Neural cell (in vitro differentiated cells): Measurements from ENCODE around the gene SNAPC1. TPM values are rescaled to one million over a fixed set of nuclear protein-coding genes. Genes with fewer than 3 reads are reported as not detected.

Source experiments
- H2AFZ ChIP-seq: fragments of 200-600, 300-800 bp; sonication (generic), shearing (Covaris generic); 2 replicates; pipeline ENCODE4 v1.6.0; 2014; ENCODE audit warnings: low read depth, mild to moderate bottlenecking, antibody characterized with exemption, low read length, moderate library complexity
- H3F3A ChIP-seq: fragments of 200-600 bp; shearing (Covaris generic); 2 replicates; pipeline ENCODE4 v1.6.1; 2016; ENCODE audit warnings: mild to moderate bottlenecking, moderate library complexity, mixed read lengths, antibody characterized with exemption, low read length; ENCODE audit not compliant: insufficient read depth, poor library complexity, severe bottlenecking
- H3K27ac ChIP-seq: fragments of 200-600, 300-800 bp; sonication (generic), shearing (Covaris generic); 2 replicates; pipeline ENCODE4 v1.5.1; 2014; ENCODE audit warnings: mild to moderate bottlenecking, low read length, moderate library complexity
- H3K27me3 ChIP-seq: fragments of 300-800, 200-600 bp; sonication (generic), shearing (Covaris generic); 2 replicates; pipeline ENCODE4 v1.6.0; 2014; ENCODE audit warnings: mild to moderate bottlenecking, low read depth, low read length, moderate library complexity; ENCODE audit not compliant: insufficient read depth
- H3K36me3 ChIP-seq: fragments of 300-800, 200-600 bp; sonication (generic), shearing (Covaris generic); 2 replicates; pipeline ENCODE4 v1.5.1; 2014; ENCODE audit warnings: mild to moderate bottlenecking, antibody characterized with exemption, low read length, moderate library complexity; ENCODE audit not compliant: insufficient read depth
- H3K4me2 ChIP-seq: fragments of 300-800, 200-600 bp; sonication (generic), shearing (Covaris generic); 2 replicates; pipeline ENCODE4 v1.6.0; 2014; ENCODE audit warnings: mild to moderate bottlenecking, low read length
- H3K4me3 ChIP-seq: fragments of 300-800, 200-600 bp; sonication (generic), shearing (Covaris generic); 2 replicates; pipeline ENCODE4 v1.5.1; 2014; ENCODE audit warnings: mild to moderate bottlenecking, low read length, moderate library complexity
- H3K79me2 ChIP-seq: fragments of 200-600 bp; shearing (Covaris generic); replicated peaks from 2 replicates; pipeline ENCODE4 v1.6.0; 2014; ENCODE audit warnings: mild to moderate bottlenecking, low read length, moderate library complexity; ENCODE audit not compliant: insufficient read depth
- H3K9ac ChIP-seq: fragments of 300-800, 200-600 bp; sonication (generic), shearing (Covaris generic); 2 replicates; pipeline ENCODE4 v1.6.1; 2016; ENCODE audit warnings: mild to moderate bottlenecking, low read length, mixed read lengths
- H3K9me2 ChIP-seq: fragments of 200-600 bp; shearing (Covaris generic); 2 replicates; pipeline ENCODE4 v1.6.1; 2016; ENCODE audit warnings: mild to moderate bottlenecking, low read length, mixed read lengths; ENCODE audit not compliant: insufficient read depth
- H3K9me3 ChIP-seq: fragments of 200-600, 300-800 bp; sonication (generic), shearing (Covaris generic); 2 replicates; pipeline ENCODE4 v1.6.1; 2016; ENCODE audit warnings: mild to moderate bottlenecking, mixed run types, low read length, moderate library complexity, mixed read lengths
- H4K20me1 ChIP-seq: fragments of 200-600 bp; shearing (Covaris generic); 2 replicates; pipeline ENCODE4 v1.6.1; 2016; ENCODE audit warnings: mild to moderate bottlenecking, mixed run types; ENCODE audit not compliant: insufficient read depth
- EP300 ChIP-seq: fragments of 450-650 bp; conservative IDR thresholded peaks from 2 replicates; pipeline ENCODE4 v1.6.1; 2014; ENCODE audit warnings: antibody characterized with exemption, mild to moderate bottlenecking, moderate library complexity; ENCODE audit not compliant: poor library complexity, severe bottlenecking
- EZH2 ChIP-seq: fragments of 200-600, 300-800 bp; shearing (Covaris generic), sonication (generic); IDR thresholded peaks from 2 replicates; pipeline ENCODE4 v1.6.1; 2014; ENCODE audit warnings: antibody characterized with exemption, low read length, borderline replicate concordance, mild to moderate bottlenecking; ENCODE audit not compliant: insufficient read depth, poor library complexity, severe bottlenecking
- MXI1 ChIP-seq: fragments of 450-650 bp; conservative IDR thresholded peaks from 2 replicates; pipeline ENCODE4 v1.6.1; 2014; ENCODE audit warnings: antibody characterized with exemption, mild to moderate bottlenecking; ENCODE audit not compliant: poor library complexity, severe bottlenecking
- POLR2AphosphoS5 ChIP-seq: IDR thresholded peaks from 2 replicates; pipeline ENCODE4 v1.6.1; 2012
- RAD21 ChIP-seq: fragments of 450-650 bp; conservative IDR thresholded peaks from 2 replicates; pipeline ENCODE4 v1.6.1; 2014; ENCODE audit warnings: antibody characterized with exemption, mild to moderate bottlenecking, moderate library complexity
- SMC3 ChIP-seq: fragments of 450-650 bp; conservative IDR thresholded peaks from 2 replicates; pipeline ENCODE4 v1.6.1; 2014; ENCODE audit warnings: antibody characterized with exemption, mild to moderate bottlenecking, moderate library complexity; ENCODE audit not compliant: poor library complexity
- TAF1 ChIP-seq: IDR thresholded peaks from 2 replicates; pipeline ENCODE4 v1.6.1; 2012; ENCODE audit warnings: low read depth
- polyA plus RNA-seq: library from polyadenylated mRNA; depleted of rRNA; stranded (reverse); fragments of >200 nt; gene quantifications from 2 replicates; pipeline ENCODE4 v1.2.3, GENCODE V29; 2014
- TF ChIP-seq, protein P1 (sequence below): fragments of 450-650 bp; IDR thresholded peaks from 2 replicates; pipeline ENCODE4 v1.5.1; 2014; ENCODE audit warnings: antibody characterized with exemption, mild to moderate bottlenecking, moderate library complexity; ENCODE audit not compliant: poor library complexity, severe bottlenecking
- TF ChIP-seq, protein P2 (sequence below): IDR thresholded peaks from 2 replicates; pipeline ENCODE4 v1.6.1; 2012; ENCODE audit warnings: borderline replicate concordance

Gene SNAPC1
- polyA plus RNA-seq, 1 donor from 2014 or later = 7.1 TPM

DNA sequence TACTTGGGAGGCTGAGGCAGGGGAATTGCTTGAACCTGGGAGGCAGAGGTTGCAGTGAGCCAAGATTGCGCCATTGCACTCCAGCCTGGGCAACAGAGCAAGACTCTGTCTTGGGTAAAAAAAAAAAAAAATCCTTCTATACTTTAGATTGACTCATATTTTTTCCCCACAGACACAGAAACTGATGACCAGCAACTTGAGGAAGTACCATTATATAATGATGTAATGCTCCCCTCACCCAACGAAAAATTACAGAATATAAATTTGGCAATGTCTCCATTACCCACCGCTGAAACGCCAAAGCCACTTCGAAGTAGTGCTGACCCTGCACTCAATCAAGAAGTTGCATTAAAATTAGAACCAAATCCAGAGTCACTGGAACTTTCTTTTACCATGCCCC, 24.3 kb upstream of the SNAPC1 start:
- no peaks in the 10 kb centered on the region for H4K20me1 ChIP-seq
- TF ChIP-seq SMC3 = no peak
- H3K27ac ChIP-seq = no peak overlapping the region
- no peak overlapping the region for H3K9ac ChIP-seq
- H3K9me3 ChIP-seq = no peaks in the 10 kb centered on the region
- no peaks in the 10 kb centered on the region for H3K9me2 ChIP-seq
- no peaks in the 10 kb centered on the region for H3K27me3 ChIP-seq
- H3K36me3 ChIP-seq = peaks cover 12% of the 10 kb centered on the region
- H2AFZ ChIP-seq = no peak overlapping the region
- no peaks in the 10 kb centered on the region for H3K79me2 ChIP-seq
- H3F3A ChIP-seq = no peaks in the 10 kb centered on the region
- H3K4me2 ChIP-seq = no peak overlapping the region
- H3K4me3 ChIP-seq = no peak overlapping the region

DNA sequence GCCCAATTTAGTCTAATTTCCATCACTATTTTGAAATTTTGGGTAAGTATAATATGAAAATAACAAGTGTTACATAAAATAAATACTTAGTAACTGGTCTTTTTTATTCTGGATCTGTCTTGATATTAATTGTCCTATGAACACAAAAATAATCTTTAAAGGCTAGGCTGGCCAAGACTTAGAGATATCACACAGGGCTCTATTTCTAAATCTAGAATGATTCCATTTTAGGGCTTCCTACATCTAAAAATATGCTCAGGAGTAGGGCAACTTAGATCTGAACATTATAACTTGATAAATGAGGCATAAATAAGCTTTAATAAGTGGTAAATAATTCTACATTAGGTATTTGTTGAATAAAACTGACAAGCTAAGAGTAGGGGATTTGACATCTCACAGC, 23.1 kb upstream of the SNAPC1 start:
- no peak overlapping the region for H3K4me3 ChIP-seq
- H4K20me1 ChIP-seq = no peaks in the 10 kb centered on the region
- H3K9me2 ChIP-seq = no peaks in the 10 kb centered on the region
- no peak for TF ChIP-seq MXI1
- TF ChIP-seq EP300 = no peak
- TF ChIP-seq, protein P1, sequence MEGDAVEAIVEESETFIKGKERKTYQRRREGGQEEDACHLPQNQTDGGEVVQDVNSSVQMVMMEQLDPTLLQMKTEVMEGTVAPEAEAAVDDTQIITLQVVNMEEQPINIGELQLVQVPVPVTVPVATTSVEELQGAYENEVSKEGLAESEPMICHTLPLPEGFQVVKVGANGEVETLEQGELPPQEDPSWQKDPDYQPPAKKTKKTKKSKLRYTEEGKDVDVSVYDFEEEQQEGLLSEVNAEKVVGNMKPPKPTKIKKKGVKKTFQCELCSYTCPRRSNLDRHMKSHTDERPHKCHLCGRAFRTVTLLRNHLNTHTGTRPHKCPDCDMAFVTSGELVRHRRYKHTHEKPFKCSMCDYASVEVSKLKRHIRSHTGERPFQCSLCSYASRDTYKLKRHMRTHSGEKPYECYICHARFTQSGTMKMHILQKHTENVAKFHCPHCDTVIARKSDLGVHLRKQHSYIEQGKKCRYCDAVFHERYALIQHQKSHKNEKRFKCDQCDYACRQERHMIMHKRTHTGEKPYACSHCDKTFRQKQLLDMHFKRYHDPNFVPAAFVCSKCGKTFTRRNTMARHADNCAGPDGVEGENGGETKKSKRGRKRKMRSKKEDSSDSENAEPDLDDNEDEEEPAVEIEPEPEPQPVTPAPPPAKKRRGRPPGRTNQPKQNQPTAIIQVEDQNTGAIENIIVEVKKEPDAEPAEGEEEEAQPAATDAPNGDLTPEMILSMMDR = no peak
- TF ChIP-seq SMC3 = no peak
- no peak for TF ChIP-seq TAF1
- no peak for TF ChIP-seq POLR2AphosphoS5
- no peak for TF ChIP-seq EZH2
- TF ChIP-seq RAD21 = no peak
- TF ChIP-seq, protein P2, sequence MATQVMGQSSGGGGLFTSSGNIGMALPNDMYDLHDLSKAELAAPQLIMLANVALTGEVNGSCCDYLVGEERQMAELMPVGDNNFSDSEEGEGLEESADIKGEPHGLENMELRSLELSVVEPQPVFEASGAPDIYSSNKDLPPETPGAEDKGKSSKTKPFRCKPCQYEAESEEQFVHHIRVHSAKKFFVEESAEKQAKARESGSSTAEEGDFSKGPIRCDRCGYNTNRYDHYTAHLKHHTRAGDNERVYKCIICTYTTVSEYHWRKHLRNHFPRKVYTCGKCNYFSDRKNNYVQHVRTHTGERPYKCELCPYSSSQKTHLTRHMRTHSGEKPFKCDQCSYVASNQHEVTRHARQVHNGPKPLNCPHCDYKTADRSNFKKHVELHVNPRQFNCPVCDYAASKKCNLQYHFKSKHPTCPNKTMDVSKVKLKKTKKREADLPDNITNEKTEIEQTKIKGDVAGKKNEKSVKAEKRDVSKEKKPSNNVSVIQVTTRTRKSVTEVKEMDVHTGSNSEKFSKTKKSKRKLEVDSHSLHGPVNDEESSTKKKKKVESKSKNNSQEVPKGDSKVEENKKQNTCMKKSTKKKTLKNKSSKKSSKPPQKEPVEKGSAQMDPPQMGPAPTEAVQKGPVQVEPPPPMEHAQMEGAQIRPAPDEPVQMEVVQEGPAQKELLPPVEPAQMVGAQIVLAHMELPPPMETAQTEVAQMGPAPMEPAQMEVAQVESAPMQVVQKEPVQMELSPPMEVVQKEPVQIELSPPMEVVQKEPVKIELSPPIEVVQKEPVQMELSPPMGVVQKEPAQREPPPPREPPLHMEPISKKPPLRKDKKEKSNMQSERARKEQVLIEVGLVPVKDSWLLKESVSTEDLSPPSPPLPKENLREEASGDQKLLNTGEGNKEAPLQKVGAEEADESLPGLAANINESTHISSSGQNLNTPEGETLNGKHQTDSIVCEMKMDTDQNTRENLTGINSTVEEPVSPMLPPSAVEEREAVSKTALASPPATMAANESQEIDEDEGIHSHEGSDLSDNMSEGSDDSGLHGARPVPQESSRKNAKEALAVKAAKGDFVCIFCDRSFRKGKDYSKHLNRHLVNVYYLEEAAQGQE = no peak
- no peaks in the 10 kb centered on the region for H3K79me2 ChIP-seq
- H3K27ac ChIP-seq = no peak overlapping the region
- no peaks in the 10 kb centered on the region for H3K27me3 ChIP-seq
- H3K9me3 ChIP-seq = no peaks in the 10 kb centered on the region
- no peak overlapping the region for H3K4me2 ChIP-seq
- no peaks in the 10 kb centered on the region for H3F3A ChIP-seq
- H2AFZ ChIP-seq = no peak overlapping the region
- peaks cover 5% of the 10 kb centered on the region for H3K36me3 ChIP-seq
- H3K9ac ChIP-seq = no peak overlapping the region

DNA sequence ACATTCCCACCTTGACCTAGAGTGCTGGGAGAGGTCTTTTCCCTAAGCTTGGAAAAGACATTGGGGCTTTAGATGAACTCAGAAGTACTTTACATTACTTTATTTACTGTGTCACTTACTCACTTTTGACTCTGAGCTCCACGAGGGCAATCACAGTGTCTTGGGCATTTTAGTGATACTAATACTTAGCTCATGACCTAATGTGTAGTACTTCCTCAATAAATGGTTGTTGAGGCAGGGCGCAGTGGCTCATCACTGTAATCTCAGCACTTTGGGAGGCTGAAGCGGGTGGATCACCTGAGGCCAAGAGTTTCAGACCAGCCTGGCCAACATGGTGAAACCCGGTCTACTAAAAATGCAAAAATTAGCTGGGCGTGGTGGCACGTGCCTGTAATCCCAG, 19.8 kb upstream of the SNAPC1 start:
- Histone ChIP-seq H2AFZ (no peak overlapping the region), H3K27ac (no peak overlapping the region), H3K79me2 (no peaks in the 10 kb centered on the region), H3K4me3 (no peak overlapping the region), H3K9me2 (no peaks in the 10 kb centered on the region), H3K9me3 (no peaks in the 10 kb centered on the region), H3K4me2 (no peak overlapping the region), H3K36me3 (peaks cover 7% of the 10 kb centered on the region), H3F3A (no peaks in the 10 kb centered on the region), H4K20me1 (no peaks in the 10 kb centered on the region), H3K27me3 (no peaks in the 10 kb centered on the region), H3K9ac (no peak overlapping the region)
- no peak for TF ChIP-seq EP300
- TF ChIP-seq, protein P2 = no peak
- no peak for TF ChIP-seq RAD21
- TF ChIP-seq TAF1 = no peak
- TF ChIP-seq, protein P1 = no peak
- no peak for TF ChIP-seq POLR2AphosphoS5
- no peak for TF ChIP-seq MXI1
- TF ChIP-seq EZH2 = no peak
- TF ChIP-seq SMC3 = no peak
